ENCODE results near the gene SIK3.

SIK3 gene

GRCh38 chr11:117017456-117017855 lies 80.8 kb downstream of the SIK3 start:
- H3K4me1 Mint-ChIP-seq (ENCODE audit: low read depth in 2 of 2) = peaks cover 31 to 57% of the 10 kb centered on the region in 2 donors
- peak overlapping the region; percentile 20 to 49 for H3K27ac Mint-ChIP-seq

GRCh38 chr11:117016747-117017146 lies 81.5 kb downstream of the SIK3 start:
- no peaks in the 10 kb centered on the region for H3K9me3 Mint-ChIP-seq
- H3K27ac Mint-ChIP-seq = peak overlapping the region in 1 of 2 donors; percentile 29
- peaks cover 33 to 61% of the 10 kb centered on the region in 2 donors for H3K4me1 Mint-ChIP-seq (ENCODE audit: low read depth in 2 of 2)
- DNase-seq (no peak), ATAC-seq (replicated peaks) (no peak)
- peak overlapping the region in 1 of 2 donors; percentile 36 for H3K4me3 Mint-ChIP-seq
- no peaks in the 10 kb centered on the region for H3K27me3 Mint-ChIP-seq
- peaks cover 39% of the 10 kb centered on the region for H3K36me3 Mint-ChIP-seq (ENCODE audit: insufficient read depth)

More at GRCh38 chr11:117017456-117017855, 80.8 kb downstream of the SIK3 start:
- Mint-ChIP-seq H3K4me3 (no peak overlapping the region), H3K36me3 (ENCODE audit: insufficient read depth) (peaks cover 43% of the 10 kb centered on the region), H3K27me3 (no peaks in the 10 kb centered on the region), H3K9me3 (no peaks in the 10 kb centered on the region)
- ATAC-seq (replicated peaks) (no peak), DNase-seq (no peak)

DNA sequence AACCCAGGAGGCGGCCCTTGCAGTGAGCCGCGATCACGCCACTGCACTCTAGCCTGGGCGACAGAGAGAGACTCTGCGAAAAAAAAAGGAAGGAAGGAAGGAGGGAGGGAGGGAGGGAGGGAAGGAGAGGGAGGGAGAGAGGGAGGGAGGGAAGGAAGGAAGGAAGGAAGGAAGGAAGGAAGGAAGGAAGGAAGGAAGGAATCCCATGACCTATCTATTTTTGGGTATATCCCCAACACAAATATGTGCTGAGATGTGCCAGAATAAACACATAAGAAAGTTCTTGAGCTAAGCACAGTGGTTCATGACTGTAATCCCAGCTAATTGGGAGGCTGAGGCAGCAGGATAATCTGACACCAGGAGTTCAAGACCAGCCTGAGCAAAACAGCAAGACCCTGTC lies 82.0 kb downstream of the SIK3 start:
- Mint-ChIP-seq H3K27ac (peak overlapping the region in 1 of 2 donors; percentile 69), H3K4me1 (ENCODE audit: low read depth in 2 of 2) (peaks cover 33 to 59% of the 10 kb centered on the region in 2 donors)
- no peak for ATAC-seq (replicated peaks)

GRCh38 chr11:117011541-117011898 lies 86.7 kb downstream of the SIK3 start:
- ATAC-seq (replicated peaks) (peak; percentile 16), DNase-seq (no peak)
- H3K27ac Mint-ChIP-seq = peak overlapping the region; percentile 57 to 77
- H3K4me3 Mint-ChIP-seq = no peak overlapping the region
- peaks cover 42% of the 10 kb centered on the region for H3K36me3 Mint-ChIP-seq (ENCODE audit: insufficient read depth)
- H3K9me3 Mint-ChIP-seq = no peaks in the 10 kb centered on the region
- peaks cover 22 to 44% of the 10 kb centered on the region in 2 donors for H3K4me1 Mint-ChIP-seq (ENCODE audit: low read depth in 2 of 2)
- no peaks in the 10 kb centered on the region for H3K27me3 Mint-ChIP-seq

More for the DNA sequence above, 82.0 kb downstream of the SIK3 start:
- H3K27me3 Mint-ChIP-seq = no peaks in the 10 kb centered on the region
- DNase-seq = no peak
- H3K36me3 Mint-ChIP-seq (ENCODE audit: insufficient read depth) = peaks cover 39% of the 10 kb centered on the region
- H3K9me3 Mint-ChIP-seq = no peaks in the 10 kb centered on the region
- H3K4me3 Mint-ChIP-seq = no peak overlapping the region

DNA sequence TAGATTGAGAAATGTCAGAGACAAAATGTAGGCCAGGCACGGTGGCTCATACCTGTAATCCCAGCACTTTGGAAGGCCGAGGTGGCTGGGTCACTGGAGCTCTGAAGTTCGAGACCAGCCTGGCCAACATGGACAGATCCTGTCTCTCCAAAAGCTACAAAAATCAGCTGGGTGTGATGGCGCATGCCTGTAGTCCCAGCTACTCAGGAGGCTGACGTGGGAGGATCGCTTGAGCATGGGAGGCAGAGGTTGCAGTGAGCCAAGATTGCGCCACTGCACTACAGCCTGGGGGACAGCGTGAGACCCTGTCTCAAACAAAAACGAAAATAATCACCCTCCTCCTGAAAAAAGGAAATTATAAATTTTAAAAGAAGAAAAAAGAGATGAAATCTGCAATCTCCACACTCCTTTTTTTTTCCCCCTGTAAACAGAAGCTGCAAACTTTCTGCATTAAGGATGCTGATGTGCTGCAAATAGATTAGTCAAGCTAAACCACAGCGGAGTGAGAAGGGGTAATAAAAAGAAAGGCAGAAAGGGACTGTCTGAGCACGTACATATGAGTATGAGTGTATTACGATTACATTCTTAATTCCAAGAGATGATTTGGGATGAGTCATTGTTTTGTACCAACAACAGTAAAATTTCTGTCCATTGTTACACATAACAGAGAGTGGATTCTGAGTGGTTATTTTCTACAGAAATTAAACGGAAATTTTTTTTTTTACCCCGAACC lies 87.3 kb downstream of the SIK3 start:
- DNase-seq (no peak), ATAC-seq (replicated peaks) (peak; percentile 34)
- no peaks in the 10 kb centered on the region for H3K27me3 Mint-ChIP-seq
- peaks cover 27 to 49% of the 10 kb centered on the region in 2 donors for H3K4me1 Mint-ChIP-seq (ENCODE audit: low read depth in 2 of 2)
- H3K27ac Mint-ChIP-seq = peak overlapping the region; percentile 57 to 77
- peaks cover 42% of the 10 kb centered on the region for H3K36me3 Mint-ChIP-seq (ENCODE audit: insufficient read depth)
- no peaks in the 10 kb centered on the region for H3K9me3 Mint-ChIP-seq
- peak overlapping the region; percentile 31 to 44 for H3K4me3 Mint-ChIP-seq

DNA sequence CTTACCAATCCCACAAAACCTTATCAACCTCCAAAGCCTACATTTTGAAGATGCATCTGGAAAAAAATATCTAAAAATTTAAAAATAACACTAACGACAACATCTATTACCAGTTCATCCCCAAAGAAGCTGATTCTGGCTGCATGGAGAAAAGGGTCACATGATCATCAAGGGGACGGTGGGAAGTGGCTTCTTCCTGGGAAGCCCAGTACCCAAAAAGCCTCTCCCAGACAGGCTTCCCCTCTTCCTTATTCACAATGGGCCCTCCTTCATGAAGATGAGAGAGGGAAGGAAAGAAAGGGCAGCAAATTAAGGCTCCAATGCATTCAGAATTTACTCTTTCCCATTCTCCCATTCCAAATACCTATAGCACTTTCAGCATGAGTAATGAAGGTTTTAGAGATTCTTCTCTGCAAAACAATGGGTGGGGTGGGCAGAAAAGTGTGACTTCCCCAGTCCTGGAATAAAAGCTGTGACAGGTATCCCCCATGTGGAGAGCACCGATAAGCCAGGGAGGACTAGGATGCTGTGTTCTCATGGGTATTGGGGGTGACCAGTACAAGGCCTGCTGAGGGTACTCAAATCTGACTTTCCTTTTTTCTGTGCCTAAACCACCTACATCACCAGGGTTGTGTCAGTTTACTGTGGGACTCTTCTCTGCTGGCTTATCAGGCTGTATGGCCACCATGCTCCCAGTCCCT lies 88.2 kb downstream of the SIK3 start:
- Mint-ChIP-seq H3K27me3 (no peaks in the 10 kb centered on the region), H3K36me3 (ENCODE audit: insufficient read depth) (peaks cover 39% of the 10 kb centered on the region), H3K9me3 (no peaks in the 10 kb centered on the region), H3K27ac (peak overlapping the region in 1 of 2 donors; percentile 57), H3K4me1 (ENCODE audit: low read depth in 2 of 2) (peaks cover 30 to 56% of the 10 kb centered on the region in 2 donors), H3K4me3 (no peak overlapping the region)
- DNase-seq (no peak), ATAC-seq (replicated peaks) (peak; percentile 20)

DNA sequence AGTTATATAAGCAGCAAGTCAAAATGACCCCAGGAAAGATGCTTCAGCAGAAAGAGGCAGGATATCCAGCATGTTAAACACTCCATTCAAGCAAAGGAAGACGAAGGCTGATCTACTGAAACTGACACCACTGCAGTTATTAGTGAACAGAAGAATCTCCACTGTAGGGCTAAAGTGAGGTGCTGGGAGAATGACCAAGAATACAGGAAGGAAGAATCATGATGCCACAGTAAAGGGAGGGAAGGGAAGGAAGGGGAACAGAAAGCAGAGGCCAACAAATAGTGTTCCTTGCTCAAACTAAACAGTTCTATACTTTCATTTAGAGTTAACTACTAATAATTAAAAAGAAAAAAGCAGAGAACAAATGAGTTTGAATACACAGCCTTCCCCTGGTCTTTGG lies 92.5 kb downstream of the SIK3 start:
- Mint-ChIP-seq H3K4me3 (peak overlapping the region in 1 of 2 donors; percentile 39), H3K36me3 (ENCODE audit: insufficient read depth) (peaks cover 28% of the 10 kb centered on the region), H3K27me3 (no peaks in the 10 kb centered on the region), H3K9me3 (no peaks in the 10 kb centered on the region), H3K27ac (peak overlapping the region in 1 of 2 donors; percentile 68), H3K4me1 (ENCODE audit: low read depth in 2 of 2) (peaks cover 48 to 63% of the 10 kb centered on the region in 2 donors)
- ATAC-seq (replicated peaks) (no peak), DNase-seq (no peak)

- peaks cover 51 to 68% of the 10 kb centered on the region in 2 donors for H3K4me1 Mint-ChIP-seq (ENCODE audit: low read depth in 2 of 2)
- ATAC-seq (replicated peaks) = peak; percentile 74
- H3K36me3 Mint-ChIP-seq (ENCODE audit: insufficient read depth) = peaks cover 17% of the 10 kb centered on the region
- peak overlapping the region; percentile 55 to 88 for H3K27ac Mint-ChIP-seq
- H3K4me3 Mint-ChIP-seq = peak overlapping the region in 1 of 2 donors; percentile 8
- no peaks in the 10 kb centered on the region for H3K9me3 Mint-ChIP-seq
- DNase-seq = no peak
- no peaks in the 10 kb centered on the region for H3K27me3 Mint-ChIP-seq
These were observed 95.5 kb downstream of the SIK3 start for GRCh38 chr11:117002639-117003299.

DNA sequence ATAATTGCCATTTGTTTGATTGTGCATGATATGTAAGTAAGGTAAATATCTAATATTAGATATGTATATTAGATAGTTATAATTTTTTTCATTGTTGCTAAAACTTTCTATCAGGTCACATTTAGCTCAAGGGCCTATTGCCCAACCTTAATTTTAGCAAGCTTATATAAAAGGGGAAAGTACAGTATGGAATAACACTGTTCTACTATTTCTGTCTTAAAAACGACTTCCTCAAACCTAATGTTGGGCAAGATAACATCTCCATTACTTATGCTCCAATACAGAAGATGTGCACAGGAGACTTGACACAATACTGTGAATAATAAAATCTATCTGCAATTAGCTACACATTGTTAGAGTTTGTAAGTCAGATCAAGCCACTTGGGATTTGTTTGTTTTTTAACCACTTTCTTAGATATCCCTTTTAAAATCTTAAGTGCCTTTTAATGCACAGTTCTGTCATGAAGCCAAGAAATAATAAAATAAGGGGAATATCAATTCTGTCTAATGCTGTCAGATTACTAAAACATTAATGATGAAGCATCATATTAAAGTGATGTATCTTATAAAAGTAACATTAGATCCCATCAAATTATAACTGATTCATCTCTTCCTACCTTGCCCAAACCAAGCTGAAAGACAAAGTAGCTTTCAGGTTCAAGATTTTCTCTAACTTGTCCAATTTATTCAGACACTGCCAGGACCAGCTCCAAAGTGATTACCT lies 98.1 kb downstream of the SIK3 start:
- Mint-ChIP-seq H3K27me3 (no peaks in the 10 kb centered on the region), H3K36me3 (ENCODE audit: insufficient read depth) (peaks cover 14% of the 10 kb centered on the region), H3K4me1 (ENCODE audit: low read depth in 2 of 2) (peaks cover 53 to 65% of the 10 kb centered on the region in 2 donors), H3K9me3 (no peaks in the 10 kb centered on the region), H3K4me3 (no peak overlapping the region), H3K27ac (peak overlapping the region; percentile 67 to 90)
- DNase-seq (no peak), ATAC-seq (replicated peaks) (peak; percentile 23)

DNA sequence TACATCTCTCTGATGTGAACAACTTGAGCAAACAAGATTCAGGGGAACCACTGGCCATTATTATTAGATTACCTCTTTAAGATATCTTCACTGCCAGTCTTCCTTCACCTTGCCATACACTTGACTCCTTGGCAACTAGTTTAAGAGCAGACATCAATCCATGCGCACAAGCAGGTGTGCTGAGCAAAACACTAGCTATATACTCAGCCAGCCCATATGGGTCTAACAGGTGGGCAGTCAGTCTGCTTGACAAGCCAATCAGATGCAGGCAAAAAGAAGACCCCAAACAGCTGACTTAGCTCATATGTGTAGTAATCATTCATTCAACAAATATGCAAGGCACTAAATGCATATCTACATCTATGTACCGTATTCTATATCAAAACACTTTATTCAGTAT lies 101.2 kb downstream of the SIK3 start:
- Mint-ChIP-seq H3K4me3 (no peak overlapping the region), H3K9me3 (no peaks in the 10 kb centered on the region), H3K27me3 (no peaks in the 10 kb centered on the region), H3K4me1 (ENCODE audit: low read depth in 2 of 2) (peaks cover 47 to 65% of the 10 kb centered on the region in 2 donors), H3K27ac (peak overlapping the region; percentile 1 to 53), H3K36me3 (ENCODE audit: insufficient read depth) (peaks cover 15% of the 10 kb centered on the region)
- DNase-seq = no peak
- no peak for ATAC-seq (replicated peaks)

DNA sequence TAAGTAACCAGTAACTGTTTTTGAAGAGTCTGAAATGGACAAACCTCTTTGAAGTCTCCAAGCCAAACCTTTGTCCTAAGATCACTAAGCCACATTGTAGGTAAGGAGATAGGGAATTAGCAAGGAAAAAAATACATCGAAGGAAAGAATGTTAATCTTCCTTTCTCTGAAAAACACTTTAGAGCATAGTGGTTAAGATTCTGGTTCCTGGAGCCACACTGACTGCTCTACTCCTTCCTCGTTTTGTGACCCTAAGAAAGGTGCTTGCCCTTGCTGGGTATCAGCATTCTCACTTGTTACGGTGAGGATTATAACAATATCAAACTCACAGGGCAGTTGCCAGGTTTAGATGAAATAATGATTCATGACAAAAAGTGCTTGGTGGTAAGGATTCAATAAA lies 104.0 kb downstream of the SIK3 start:
- H3K27me3 Mint-ChIP-seq = no peaks in the 10 kb centered on the region
- ATAC-seq (replicated peaks) (peak; percentile 27), DNase-seq (no peak)
- peaks cover 19% of the 10 kb centered on the region for H3K36me3 Mint-ChIP-seq (ENCODE audit: insufficient read depth)
- H3K4me3 Mint-ChIP-seq = no peak overlapping the region
- peaks cover 38 to 63% of the 10 kb centered on the region in 2 donors for H3K4me1 Mint-ChIP-seq (ENCODE audit: low read depth in 2 of 2)
- peak overlapping the region; percentile 92 to 94 for H3K27ac Mint-ChIP-seq
- H3K9me3 Mint-ChIP-seq = no peaks in the 10 kb centered on the region

DNA sequence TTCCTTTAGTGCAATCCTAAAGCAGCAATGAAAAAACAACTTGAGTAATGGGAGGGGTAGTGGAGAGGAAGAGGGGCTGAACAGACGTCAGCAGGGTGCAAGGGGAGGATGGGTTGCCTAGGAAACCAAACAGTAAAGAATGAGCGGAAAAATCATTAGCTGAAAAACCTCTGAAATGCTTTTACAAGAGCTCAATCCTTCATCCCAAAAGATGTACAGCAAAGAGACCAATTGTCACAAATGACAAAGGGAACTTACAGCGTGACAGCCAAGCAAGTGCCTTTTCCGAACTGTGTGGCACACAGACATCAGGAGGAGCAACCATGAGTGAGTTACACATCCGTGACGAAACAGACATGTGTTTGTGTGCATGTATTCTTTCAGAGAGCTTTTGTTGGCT lies 104.6 kb downstream of the SIK3 start:
- H3K4me3 Mint-ChIP-seq = peak overlapping the region in 1 of 2 donors; percentile 24
- ATAC-seq (replicated peaks) (peak; percentile 79), DNase-seq (peak; percentile 11 to 20 (median 13))
- no peaks in the 10 kb centered on the region for H3K9me3 Mint-ChIP-seq
- peak overlapping the region; percentile 92 to 94 for H3K27ac Mint-ChIP-seq
- H3K27me3 Mint-ChIP-seq = no peaks in the 10 kb centered on the region
- peaks cover 19% of the 10 kb centered on the region for H3K36me3 Mint-ChIP-seq (ENCODE audit: insufficient read depth)
- H3K4me1 Mint-ChIP-seq (ENCODE audit: low read depth in 2 of 2) = peaks cover 41 to 68% of the 10 kb centered on the region in 2 donors

DNA sequence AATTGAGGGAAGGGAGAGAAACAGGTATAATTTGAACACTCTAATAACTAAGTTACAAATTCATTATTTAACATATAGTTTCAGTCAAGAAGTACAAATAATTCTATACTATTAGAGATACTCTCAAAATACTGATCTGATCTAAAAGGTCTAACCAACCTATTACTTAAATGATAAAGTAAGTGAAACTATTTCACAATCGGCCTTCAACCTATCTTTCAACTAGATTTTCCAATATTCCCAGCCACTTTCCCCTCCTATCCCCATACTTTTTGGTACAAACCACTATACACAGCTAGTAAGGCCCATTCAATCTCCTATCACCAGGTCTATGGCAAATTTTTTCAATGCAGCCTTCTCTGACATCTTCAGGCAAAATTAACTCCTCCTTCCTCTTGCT lies 106.7 kb downstream of the SIK3 start:
- H3K27ac Mint-ChIP-seq = peak overlapping the region; percentile 92 to 94
- DNase-seq (no peak), ATAC-seq (replicated peaks) (no peak)
- H3K9me3 Mint-ChIP-seq = no peaks in the 10 kb centered on the region
- H3K4me1 Mint-ChIP-seq (ENCODE audit: low read depth in 2 of 2) = peaks cover 48 to 76% of the 10 kb centered on the region in 2 donors
- no peaks in the 10 kb centered on the region for H3K27me3 Mint-ChIP-seq
- H3K4me3 Mint-ChIP-seq = no peak overlapping the region
- peaks cover 21% of the 10 kb centered on the region for H3K36me3 Mint-ChIP-seq (ENCODE audit: insufficient read depth)

All from effector memory CD8-positive, alpha-beta T cell (primary cell).